HG02678 (cell line): ENCODE measurements around the gene COL4A1.

ENCODE experiments used
- ATAC-seq: cut with Tn5 transposase; IDR thresholded peaks from one replicate; pipeline ENCODE4 v1.9.1; 2021; ENCODE audit warnings: mild to moderate bottlenecking, moderate library complexity; ENCODE audit not compliant: unreplicated experiment

COL4A1 gene

DNA sequence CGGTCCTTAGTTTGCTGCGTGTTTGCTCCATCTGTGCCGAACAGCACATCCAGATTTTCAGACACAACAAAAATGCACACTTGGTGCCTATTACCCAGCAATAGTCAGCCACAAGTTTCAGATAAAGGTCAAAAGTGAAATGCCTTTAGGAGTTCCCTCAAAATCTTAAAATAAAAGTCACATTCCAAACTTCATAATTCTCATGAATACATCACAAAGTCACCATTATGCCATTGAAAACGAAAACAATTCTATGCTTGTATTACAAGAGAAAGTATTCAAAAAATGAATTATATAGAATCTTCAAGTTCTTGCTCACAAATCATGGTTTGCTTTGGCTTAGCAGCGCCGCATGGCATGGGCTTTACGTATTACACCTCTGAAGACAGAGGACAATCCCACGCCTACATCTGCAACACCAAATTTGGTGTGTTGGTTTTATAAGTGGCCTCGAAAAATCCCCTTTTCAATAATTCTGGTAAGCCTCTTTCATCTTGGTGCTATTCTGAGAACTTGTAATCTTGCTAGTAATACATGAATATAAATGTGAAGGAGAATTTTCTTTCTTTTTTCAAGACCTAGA is 26.6 kb downstream of the COL4A1 start:
- ATAC-seq, result no peak

DNA sequence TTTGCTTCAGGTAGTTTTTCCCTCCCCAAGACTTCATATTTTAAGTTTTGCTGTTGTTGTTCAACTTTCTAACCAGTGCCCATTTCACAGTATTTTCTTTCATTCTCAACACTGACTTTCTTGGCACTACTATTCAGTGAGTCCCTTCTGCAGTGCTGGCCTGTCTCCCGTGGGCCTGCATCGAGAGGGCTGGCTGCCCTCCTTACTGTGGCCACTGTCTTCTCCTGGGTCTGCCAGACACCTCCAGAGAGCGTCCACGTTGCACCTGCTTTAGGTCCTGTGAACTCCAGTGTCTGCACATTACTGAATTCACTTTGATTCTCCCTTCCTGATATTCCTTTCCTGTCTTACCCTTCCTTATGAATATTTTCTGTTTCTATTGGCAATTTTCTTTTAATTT is 27.3 kb downstream of the COL4A1 start:
- no peak for ATAC-seq

DNA sequence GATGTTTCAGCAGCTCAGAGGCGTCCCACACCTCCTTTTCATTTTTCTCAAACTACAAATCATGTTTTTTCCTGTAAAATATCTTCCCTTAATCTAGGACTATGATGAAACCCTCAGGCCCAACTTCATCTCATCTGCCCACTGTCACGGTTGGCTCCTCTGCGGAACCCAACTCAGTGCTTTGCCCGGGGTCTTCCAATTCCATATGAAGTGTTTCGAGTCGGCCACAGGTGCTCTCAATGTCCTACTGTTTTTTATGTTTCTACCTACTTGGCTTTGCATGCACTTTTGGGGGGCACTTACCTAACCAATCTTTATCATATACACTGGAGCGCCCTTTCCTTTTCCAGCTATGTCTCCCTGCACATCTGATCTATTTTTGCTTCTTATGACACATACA is 28.1 kb downstream of the COL4A1 start:
- no peak for ATAC-seq

DNA sequence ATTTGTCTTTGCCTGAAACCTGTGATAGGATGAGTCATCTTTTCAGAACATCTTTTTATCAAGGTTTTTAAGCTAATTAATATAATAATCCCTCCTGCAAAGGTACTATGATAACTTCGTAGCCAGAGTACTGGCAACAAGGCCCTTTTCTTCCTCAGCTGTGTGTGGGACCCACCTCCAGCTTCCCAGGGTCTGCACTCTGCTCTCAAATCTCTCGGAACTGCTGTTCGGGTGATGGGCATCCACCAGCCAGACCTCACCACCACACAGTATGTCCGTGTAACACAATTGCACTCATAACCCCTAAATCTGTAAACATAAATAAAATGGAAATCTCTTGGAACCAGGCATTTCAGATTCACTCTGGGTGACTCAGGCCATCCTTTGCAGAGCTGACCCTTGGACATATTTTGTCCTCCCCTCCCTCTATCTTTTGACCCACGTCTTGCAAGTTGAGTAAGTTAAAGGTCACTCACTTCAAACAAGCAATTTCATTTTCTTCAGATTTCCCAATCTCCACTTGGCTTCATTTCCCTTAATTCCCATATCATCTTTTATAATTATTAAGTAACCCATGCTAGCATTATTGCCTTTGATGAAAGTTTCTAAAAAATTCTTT is 29.5 kb downstream of the COL4A1 start:
- ATAC-seq, result no peak

DNA sequence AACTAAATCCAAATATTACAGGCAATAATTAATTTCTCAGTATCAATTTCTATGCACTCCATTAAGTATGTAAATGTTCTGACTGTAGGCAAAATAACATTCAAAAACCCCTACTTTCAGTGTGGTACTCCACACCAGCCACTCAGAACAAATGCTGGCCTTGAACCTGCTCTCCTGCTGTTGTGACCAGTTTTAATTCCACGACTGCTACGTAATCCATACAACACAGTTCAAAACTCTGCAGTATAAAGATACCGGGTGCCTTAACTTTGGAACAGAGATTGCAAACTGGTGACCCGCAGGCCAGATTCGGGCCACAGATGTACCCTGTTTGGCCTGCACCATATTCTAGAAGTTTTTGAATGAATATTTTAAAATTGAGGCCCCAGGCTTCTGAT is 30.4 kb downstream of the COL4A1 start:
- ATAC-seq, result no peak

DNA sequence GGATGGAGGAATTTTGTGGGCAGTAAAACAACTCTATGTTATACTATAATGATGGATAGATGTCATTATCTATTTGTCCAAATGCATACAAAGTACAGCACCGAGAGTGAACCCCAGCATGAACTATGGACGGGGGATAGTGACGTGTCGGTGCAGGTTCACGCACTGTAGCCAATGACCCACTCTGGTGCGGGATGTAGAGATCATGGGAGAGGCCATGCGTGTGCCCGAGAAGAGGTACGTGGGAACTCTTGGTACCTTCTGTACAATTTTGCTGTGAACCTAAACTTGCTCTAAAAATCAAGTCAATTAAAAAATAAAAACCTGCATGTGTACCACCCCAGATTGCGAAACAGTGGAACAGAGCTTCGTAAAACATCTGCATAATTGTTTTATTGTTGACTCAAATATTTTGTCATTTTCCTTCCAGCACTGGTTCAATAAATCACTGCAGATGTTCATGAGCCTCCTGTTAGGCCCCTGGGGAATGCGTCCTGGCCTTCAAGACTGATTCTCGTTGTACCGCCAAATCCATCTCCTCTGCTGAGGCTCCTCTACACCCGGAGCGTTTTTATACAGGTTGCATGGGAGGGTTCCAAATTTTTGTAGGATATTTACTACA is 30.9 kb downstream of the COL4A1 start:
- no peak for ATAC-seq

DNA sequence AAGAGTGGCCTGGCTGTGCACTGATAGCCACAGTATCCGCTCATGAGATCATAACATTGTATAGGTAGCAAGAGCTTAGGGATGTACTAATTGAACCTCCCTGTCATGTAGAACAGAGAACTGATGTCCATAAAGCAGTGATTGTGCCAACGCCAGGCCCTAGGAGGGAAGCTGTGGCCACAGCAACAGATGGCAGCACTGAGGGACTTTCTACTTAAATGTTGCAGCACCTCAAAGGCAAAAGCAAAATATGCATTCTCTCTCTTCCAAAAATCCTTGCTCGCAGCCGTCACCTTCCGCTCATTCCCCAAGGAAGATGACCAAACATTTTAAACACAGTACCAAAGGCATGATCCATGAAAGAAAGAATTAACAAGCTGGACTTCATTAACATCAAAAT is 32.3 kb downstream of the COL4A1 start:
- no peak for ATAC-seq

DNA sequence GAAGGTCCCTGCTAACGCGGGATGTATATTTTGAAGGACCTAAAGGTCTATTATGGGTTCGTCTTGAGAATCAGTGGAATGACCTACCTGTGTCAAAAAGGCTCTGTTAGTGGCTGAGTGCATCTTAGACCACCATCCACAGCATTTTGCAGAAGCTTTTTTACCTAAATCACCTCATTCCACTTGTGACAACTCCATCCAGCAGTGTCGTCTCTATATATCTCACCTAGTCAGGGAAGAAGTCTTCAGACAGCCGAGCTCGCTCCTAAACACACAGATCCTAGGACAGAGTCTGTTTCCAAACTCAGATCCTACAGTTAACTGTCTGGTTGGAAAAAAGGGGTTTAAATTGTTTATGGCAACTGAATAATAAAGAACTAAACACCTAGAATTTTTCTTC is 33.7 kb downstream of the COL4A1 start:
- no peak for ATAC-seq

DNA sequence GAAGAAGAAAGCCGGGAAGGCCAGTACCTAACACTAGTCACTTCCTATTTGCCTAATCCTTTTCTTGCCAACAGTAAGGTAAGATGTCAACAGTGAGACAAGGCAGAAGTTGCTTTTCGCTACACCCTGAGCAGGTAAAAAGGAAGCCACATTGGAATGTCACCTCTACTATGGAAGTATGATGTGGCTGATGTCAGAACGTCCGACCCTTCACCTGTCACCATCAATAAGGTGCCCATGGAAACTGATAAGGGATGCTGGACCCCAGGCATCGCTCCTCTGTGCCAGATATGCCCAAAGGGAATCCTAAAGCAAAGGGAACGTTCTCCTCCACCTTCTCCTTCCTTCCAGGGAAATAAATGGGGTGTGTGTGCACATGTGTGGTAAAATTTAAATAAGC is 34.3 kb downstream of the COL4A1 start:
- ATAC-seq, result no peak

DNA sequence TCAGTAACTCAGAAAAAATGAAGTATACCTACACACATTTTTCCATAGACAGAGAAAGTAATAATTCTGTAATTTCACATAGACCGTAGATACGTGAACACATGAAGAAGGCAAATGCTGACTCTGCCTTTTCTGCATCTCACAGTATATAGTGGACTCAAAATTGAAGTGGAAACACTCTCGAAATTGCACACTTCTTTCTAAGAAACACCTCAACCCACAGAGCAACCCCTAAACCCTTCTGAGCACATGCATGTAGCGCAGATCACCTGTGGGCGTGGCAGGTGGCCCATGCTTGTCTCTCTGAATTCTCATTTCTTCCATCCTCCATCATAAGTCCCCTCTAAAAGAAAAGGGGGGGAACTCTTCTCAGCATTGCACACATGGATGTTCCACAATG is 34.7 kb downstream of the COL4A1 start:
- ATAC-seq, result no peak

DNA sequence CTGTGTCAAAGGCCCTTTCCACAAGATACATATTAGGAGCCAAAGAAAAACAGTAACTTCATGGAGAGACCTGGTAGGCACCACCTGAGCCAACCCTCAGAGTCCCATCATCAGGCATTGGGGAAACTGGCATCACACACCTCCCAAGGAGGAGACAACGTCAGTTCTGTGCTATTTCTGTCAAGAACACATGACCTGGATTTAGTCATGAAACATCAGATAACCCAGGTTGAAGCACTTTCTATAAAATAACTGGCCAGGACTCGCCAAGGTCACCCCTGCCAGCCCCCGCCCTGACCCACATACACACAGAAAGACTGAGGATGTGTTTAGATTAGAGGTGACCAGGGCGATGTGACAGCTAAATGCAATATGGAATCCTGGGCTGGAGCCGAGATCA is 35.6 kb downstream of the COL4A1 start:
- no peak for ATAC-seq

DNA sequence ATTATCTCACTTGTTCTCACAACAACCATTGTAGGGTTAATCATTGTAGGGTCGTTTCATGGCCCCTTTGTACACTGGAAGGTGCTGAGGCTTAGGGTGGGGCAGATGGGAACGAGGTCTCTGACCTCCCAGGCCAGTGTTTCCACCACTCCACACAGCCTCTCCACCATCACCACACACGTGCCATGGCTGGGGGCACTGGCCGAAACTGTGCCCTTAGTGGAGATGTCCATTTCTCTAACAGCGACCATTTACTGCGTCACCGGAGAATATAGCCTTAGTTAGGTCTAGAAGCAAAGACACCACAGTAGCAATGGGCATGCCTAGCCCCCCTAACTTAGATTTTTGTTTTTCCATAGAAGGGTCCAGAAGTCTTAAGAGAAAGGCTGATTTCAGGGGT is 36.5 kb downstream of the COL4A1 start:
- ATAC-seq, result no peak

DNA sequence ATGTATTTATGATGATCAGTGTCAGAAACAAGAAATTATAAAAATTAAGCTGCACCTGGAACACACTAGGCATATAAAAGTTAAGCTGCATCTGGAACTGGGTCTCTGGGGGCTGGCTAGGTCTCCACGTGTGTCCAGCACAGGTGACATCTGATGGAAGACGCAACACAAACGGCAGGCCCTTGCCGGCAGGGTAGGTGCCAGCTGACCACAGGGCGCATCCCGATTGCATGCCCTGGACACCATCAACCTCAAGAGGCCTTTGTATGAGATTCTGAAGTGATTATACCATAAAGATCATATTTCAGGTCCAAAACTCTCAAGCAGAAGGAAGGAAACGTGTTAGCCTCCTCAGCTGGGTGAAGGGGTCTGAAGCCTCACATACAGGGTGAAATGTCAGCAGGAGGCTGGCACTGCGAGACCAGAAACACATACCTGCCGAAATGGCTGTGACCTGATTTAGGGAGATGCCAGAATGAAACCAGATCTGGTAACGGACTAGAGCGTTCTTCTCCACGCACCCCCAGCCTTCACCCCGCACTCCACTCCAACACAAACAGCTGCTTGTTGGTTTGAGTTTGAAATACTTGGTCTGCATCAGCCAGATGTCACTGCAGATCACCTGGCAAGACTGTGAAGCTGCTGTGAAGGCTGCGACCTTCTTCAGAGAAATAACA is 37.3 kb downstream of the COL4A1 start:
- ATAC-seq, result no peak

DNA sequence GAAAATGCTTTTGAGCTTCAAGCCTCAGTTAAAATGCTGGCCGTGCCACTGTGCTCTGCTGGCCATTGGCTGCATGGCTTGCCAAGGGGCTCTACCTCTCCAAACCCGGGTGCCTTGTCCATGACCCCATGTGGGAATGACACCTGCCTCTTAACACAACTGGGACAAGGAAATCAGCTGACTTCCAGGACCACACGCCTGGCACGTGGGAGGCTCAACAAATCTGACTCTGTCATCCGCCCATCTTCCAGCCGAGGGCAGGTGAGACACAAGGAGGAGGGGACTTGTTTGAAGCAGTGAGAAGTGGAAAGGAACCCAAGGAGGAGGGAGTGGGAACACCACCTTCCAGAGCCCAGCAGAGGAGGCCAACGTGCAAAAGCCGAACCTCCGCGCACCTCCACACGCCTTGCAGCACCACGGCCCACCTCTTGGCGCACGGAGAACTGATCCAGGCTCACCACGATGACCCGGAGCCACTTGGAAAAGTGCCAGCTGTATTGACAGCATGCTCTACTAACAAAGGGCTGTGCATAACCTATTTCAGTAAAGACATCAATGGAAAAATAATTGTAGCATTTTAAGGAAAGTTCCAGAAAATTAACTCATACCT is 38.3 kb downstream of the COL4A1 start:
- no peak for ATAC-seq

DNA sequence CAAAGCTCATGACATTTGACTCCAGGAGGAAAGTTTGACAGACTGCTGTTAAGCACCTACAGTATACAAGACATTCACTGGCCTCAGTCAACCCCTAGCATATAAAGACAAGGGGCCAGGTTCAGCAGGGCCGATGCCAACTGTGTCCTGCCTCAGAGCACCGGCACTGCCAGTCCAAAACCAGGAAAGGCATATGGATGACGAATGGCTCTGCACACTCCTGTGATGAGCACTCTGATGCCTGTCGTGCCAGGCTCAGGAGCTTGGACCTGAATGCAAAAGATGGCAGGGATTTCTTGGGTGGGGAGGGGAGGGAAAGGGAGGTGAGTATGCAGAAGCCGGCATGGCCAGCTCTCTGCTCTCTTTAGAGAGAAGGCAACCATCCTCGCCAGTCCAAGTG is 38.9 kb downstream of the COL4A1 start:
- no peak for ATAC-seq

DNA sequence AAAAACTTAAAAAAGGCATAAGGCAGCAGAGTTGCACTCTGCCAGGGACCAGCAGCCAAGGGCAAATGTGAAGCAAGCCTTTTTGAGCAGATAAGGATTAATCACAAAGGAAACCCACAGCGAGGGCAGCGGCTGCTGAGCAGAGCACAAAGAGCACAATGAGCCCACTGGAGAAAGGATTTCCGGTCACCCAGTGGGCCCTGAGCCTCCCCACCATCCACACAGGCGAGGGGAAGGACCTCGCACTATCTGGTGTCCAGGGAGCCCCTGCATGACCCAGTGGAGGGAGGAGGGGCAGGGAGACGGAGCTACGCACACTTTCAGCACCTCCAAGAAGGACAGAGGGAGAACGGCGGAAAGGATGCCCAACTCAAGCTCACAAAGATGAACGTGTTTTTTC is 40.0 kb downstream of the COL4A1 start:
- no peak for ATAC-seq

DNA sequence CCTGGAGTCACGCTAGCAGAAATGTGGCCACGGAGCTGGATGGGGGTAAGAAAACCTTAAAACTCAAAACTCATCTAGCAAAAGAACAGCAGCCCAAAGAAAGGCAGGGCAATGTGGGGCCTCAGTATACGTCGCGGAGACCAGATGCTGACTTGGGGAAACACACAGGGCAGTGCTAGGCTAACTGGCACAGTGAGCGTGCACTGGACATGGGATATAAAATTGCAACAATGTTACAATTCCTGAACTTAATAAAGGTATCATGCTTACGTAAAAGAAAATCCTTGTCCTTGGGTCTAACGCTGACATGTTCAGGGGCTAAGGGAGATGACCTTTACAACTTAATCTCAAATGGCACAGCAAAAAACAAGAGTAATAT is 40.5 kb downstream of the COL4A1 start:
- no peak for ATAC-seq

DNA sequence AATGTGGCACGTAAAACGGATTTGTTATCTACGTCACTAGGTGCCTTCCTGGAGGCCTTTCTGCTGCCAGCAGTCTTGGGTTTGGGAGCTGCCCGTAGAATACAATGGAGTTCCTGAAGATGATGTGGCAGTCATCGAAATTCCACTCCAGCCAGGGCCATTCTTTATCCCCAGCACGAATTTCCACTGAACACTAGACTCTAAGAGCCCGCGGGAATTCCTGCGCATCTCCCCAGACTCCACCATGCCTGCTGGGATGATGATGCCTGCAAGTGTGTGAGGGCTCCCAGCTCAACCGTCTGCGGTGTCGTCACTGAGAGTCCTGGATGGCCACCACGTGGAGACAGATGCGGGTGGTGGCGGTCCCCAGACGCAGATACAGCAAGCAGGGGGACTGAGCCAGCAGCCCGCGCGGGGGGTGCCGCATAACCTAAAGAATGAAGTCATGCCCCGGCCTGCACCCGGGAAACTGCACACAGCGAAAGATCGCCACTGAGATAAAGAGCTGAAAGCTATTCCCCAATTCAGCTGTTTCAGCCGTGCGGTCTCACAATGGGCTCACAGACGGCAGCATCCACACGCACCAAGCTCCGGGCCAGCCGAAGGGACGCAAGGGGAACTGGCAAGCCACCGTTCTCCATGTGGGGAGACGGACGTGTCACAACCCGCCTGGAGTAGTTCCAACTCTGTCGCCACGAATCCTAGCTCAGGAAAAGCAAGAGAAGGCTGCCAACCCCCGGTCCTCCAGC is 41.1 kb downstream of the COL4A1 start:
- ATAC-seq, result no peak

DNA sequence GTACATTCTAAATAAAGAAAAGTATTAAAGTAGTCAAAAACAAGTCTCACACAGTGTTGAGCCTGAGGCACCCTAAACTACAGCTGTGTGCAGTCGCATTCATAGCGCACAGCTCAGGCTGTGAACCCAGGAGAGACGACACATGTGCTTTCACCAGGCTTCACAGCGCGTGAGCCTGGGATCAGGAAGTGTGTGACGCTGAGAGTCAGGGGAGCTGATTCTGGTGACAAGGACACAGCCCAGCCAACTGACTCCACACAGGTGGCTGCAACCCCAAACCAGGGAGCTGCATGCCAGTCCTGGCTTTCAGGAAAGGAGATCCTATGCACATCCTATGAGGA is 41.6 kb downstream of the COL4A1 start:
- no peak for ATAC-seq

DNA sequence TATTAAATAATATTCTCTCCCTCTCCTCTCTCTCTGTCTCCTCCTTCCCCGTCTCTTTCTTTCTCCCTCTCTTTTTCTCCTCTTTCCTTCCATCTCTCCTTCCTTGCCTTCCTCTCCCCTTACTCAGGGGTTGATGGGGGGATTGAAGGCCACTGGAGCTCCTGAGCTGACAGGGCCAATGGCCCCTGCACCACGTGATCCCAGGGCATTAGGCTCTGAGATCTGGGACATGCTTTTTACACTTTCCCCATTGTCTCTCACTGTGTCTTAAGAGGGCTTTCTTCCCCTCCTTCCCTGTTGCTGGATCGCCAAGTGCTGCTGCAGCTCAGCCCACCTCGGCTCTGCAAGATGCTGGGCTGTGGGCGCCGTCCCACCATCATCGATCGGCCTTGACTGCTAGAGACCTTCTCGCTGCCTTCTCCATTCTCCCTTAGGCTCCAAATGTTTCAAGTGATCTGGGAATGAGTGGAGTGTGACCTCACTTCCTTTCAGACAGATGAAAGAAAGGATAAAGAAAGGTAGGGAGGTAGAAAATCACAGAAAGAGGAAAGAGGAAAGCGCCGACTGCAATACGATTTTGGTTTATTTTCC is 42.2 kb downstream of the COL4A1 start:
- ATAC-seq, result no peak

DNA sequence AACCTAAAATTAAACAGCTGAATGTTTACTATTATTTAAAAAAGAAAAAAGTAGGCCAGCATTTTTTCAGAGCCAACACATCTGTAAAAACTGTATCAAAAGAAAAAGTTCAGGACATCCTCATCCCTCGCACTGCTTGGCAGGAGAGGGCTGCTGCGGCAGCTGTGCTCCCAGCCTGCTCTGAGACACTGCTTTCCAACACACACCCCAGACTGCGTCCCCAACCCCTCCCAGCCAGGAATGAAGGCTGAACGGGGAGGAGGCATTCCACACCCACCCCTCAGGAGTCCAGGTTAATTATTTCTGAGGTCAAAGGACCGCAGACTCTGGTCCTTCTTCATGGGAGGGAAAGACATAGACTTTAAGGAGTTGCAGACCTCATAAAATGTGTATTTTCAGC is 43.1 kb downstream of the COL4A1 start:
- ATAC-seq, result no peak
